Measurements from ENCODE around the gene ABCA1.
"Not testable (repeated sequence)": the region's sequence is repeated elsewhere in the genome, so short reads cannot be mapped to it uniquely, and the experiment has no call there.

The ABCA1 gene

DNA sequence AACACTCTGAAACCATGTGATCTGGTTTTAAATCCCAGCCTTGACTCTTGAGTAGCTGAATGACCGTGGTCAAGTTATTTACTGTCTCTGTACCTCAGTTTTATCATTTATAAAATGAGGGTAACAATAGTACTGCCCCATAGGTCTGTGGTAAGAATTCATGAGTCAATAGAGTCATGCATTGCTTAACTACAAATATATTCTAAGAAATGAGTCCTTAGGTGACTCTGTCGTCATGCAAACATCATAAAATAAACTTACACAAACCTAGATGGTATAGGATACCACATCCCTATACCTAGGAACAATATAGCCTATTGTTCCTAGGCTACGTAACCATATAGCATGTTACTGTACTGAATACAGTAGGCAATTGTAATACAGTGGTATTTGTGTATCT, 20.3 kb upstream of the ABCA1 start:
- in situ Hi-C loops (cut with MboI; ENCODE audit: low sequenced_read_pairs): no loop called here

DNA sequence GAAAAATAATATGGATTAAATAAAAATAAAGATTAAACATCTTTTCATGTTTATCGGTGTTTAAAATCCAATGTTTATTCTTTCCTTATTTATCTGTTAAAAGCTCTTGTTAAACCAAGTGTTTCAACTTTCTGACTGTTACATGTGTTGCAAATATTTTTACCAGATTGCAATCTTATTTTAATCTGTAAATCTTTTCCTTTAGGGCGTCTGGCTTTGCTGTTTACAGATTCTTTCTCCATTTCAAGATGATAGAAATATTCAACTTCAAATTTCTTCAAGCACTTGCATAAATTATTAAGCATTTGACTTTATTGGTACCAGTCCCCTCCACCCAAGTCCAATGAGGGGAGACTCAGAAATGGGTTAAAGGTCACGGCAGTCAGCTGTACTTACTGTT, 16.9 kb upstream of the ABCA1 start:
- in situ Hi-C loops (cut with MboI; ENCODE audit: low sequenced_read_pairs): no loop called here

DNA sequence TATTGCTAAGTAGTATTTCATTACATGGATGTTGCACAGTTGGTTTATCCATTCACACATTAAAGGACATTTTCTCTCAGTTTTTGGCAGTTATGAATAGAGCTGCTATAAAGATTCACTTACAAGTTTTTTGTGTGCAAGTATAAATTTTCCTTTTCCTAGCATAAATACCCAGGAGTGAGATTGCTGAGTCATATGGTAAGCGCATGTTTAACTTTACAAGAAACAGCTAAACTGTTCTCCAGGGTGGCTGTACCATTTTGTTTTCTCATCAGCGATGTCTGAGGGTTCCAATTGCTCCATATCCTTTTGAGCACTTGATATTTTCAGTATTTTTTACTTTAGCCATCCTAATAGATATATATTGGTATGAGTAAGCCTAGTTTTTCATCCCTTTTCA, 16.4 kb upstream of the ABCA1 start:
- in situ Hi-C loops (cut with MboI; ENCODE audit: low sequenced_read_pairs): no loop called here

DNA sequence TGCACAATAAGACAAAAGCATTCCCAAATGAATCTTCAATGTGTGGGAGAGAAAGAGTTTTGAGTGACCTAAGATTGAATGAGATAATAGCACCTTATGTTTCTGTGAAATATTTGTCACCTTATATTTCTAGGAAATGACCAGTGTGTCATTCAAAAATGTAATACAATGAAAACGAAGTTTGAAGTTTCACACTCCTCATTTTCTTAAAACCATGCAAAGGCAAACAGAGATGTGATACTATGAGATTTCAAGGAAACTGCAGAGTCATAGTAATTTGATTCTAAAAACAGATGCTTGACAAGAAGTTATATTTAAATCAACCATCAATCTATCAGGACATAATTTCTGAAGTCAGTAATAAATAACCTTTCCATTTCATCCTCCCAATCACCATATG, 13.6 kb upstream of the ABCA1 start:
- in situ Hi-C loops (cut with MboI; ENCODE audit: low sequenced_read_pairs): no loop called here

DNA sequence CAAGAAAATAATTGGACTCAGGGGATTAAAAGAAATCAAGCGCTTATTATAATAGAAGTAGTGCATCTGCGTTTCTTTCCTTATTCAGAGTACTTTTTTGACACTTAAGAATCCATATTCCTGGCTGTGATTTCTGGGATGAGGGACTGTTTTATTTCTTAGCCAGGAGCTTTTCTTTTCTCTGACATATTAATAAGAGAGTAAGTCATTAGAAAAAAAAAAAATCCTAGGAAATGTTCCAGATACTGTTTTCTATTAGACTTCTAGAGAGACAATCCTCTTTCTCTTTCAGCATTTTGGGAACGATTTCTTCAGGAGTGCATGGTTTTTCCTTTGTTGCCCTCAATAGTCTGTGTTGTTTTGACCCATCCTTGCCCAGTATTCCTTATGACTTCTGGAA, 8.3 kb upstream of the ABCA1 start:
- in situ Hi-C loops (cut with MboI; ENCODE audit: low sequenced_read_pairs): no loop called here

DNA sequence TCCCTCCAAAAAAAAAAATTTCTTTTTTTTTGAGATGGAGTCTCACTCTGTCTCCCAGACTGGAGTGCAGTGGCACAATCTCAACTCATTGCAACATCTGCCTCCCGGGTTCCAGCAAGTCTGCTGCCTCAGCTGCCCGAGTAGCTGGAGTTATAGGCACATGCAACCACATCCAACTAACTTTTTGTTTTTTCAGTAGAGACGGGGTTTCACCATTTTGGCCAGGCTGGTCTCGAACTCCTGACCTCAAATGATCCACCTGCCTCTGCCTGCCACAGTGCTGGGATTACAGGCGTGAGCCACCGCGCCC, 7.5 kb upstream of the ABCA1 start:
- in situ Hi-C loops (cut with MboI; ENCODE audit: low sequenced_read_pairs): not testable (repeated sequence)

DNA sequence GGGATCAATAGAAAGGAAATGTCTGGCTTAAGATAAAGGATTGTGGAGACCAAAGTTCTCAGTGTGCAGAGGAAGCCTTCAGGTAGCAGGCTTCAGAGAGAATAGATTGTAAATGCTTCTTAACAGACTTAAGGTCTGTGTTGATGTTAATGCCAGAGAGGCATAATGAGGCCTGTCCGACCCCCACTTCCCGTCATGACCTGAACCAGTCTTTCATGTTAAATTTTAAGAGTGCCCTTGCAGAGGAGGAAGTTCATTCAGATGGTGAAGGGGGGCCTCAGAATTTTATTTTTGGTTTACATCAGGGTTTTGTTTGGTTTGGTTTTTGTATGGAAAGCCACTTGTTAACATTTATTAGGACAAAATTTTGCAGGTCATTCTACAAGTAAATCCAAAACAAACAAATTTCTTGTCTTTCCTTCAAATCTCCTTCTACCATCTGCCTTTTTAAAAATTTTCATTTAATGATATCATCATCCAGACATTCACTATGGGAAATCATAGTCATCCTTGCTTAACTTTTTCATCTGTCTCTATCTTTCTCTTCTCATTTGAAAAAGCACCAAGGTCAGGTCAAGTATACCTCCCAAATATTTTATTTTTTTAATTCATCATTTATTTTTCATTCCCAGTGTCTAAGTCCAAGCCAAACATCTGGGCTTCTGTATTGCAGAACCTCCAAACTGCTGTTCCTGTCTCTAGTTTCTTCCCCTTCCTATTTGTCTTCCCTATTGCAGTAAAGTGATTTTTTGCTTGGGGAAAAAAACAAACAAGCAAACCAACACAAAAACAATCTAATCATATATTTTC, 6.9 kb upstream of the ABCA1 start:
- in situ Hi-C loops (cut with MboI; ENCODE audit: low sequenced_read_pairs): no loop called here

DNA sequence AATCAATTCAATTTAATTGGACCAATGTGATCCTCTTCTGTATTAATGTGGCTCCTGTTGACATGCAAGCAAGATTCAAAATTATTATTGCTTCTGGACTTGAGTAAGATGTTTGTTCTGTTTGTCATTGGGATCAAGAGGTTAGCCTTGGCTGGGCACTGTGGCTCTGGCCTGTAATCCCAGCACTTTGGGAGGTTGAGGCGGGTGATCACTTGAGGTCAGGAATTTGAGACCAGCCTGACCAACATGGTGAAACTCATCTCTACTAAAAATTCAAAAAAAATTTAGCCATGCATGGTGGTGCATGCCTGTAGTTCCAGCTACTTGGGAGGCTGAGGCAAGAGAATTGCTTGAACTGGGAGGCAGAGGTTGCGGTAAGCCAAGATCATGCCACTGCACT, 5.1 kb upstream of the ABCA1 start:
- in situ Hi-C loops (cut with MboI; ENCODE audit: low sequenced_read_pairs): not testable (repeated sequence)

DNA sequence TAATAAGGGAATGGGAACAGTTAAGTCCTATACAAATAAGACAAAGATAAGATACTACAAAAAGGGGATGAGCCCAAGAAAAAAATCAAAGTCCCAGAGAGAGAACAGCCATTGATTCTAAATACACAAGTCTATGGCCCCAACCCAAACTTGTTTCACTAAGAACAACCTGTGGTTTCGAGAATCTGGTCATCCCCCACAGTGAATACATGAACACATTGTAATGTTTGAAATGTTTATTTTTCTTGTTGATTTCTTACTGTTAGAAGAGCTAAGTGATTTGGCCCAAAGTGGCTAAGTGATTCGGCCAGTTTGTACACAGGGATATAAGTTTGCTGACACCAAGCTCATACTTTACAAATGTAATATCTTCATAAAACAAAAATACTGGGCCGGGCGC, 3.3 kb upstream of the ABCA1 start:
- in situ Hi-C loops (cut with MboI; ENCODE audit: low sequenced_read_pairs): no loop called here

DNA sequence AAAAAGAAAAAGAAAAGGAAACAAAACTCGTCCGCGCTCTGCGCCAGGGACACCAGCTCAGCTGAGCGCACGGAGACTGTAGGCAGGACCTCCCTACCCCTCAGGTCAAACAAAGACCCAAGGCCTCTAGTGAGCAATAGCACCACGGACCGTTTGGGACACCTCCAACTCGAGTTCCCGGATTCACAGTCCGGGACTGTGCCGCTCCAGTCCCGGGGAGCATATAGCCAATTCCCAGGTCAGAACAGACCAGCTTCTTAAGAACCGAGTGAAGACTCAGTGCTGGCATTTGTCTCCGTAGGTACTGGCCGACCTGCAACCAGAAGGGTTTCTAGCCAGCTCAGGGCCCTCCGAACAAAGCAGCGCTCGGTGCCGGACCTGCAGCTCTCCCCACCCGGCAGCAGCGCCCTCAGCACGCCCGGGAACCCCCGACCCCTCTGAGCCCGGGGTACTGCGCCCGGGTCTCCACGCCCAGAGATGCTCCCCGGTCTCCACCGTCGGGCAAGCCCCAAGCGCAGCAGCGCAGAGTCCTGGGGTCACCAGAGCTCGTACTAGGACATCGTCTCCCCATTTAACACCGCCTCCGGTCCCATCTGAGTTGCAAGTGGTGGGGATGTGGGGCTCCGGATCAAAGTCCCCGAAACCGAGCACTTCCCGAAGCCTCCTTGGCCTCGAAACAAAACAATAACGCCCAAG, 591 bp downstream of the ABCA1 start:
- in situ Hi-C loops (cut with MboI; ENCODE audit: low sequenced_read_pairs): loop anchor here (10.0 kb wide), 1 partner anchor 227 kb away; no protein-coding TSS in a partner anchor

DNA sequence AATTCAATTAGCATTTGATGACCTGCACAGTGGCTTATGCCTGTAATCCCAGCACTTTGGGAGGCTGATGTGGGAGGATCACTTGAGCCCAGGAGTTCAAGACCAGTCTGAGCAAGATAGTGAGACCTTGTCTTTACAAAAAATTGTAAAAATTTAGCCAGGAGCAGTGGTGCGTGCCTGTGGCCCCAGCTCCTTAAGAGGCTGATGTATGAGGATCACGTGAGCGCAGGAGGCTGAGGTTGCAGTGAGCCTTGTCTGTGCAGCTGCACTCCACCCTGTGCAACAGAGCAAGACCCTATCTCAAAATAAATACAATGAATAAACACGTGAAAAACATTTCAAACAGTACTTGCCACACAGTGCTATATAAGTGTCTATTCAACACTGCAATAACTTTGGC, 4.2 kb downstream of the ABCA1 start:
- in situ Hi-C loops (cut with MboI; ENCODE audit: low sequenced_read_pairs): loop anchor here (10.0 kb wide), 1 partner anchor 231 kb away; no protein-coding TSS in a partner anchor

DNA sequence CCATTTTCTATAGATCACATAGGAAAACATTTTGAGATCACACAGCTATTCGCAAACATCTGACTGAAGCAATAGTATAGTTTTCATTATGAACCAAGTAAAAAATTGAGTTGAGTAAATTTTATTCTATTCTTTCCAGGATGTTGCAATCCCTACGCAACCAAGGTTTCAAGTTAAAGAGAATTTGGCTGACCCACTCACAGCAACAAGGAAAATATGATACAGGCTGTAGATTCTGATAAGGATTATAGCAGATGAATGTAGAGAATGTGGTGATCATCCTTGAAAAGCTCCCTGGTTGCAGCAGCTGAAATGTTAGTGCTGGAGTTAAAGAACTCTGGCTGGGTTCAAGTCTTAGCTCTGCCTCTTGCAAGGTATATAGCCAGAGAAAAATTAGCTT, 4.7 kb downstream of the ABCA1 start:
- in situ Hi-C loops (cut with MboI; ENCODE audit: low sequenced_read_pairs): loop anchor here (10.0 kb wide), 1 partner anchor 232 kb away; no protein-coding TSS in a partner anchor

DNA sequence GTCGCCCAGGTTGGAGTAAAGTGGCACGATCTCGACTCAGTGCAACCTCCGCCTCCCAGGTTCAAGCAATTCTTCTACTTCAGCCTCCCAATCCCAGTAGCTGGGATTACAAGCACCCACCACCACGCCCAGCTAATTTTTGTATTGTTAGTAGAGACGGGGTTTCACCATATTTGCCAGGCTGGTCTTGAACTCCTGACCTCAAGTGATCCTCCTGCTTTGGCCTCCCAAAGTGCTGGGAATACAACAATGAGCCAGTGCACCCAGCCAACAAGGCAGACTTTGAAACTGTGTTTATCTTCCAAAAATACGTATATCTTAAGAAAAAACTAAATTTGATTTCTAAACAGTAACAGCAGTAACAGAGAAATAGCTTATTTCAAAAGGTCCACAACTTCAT, 5.2 kb downstream of the ABCA1 start:
- in situ Hi-C loops (cut with MboI; ENCODE audit: low sequenced_read_pairs): loop anchor here (10.0 kb wide), 1 partner anchor 232 kb away; no protein-coding TSS in a partner anchor

DNA sequence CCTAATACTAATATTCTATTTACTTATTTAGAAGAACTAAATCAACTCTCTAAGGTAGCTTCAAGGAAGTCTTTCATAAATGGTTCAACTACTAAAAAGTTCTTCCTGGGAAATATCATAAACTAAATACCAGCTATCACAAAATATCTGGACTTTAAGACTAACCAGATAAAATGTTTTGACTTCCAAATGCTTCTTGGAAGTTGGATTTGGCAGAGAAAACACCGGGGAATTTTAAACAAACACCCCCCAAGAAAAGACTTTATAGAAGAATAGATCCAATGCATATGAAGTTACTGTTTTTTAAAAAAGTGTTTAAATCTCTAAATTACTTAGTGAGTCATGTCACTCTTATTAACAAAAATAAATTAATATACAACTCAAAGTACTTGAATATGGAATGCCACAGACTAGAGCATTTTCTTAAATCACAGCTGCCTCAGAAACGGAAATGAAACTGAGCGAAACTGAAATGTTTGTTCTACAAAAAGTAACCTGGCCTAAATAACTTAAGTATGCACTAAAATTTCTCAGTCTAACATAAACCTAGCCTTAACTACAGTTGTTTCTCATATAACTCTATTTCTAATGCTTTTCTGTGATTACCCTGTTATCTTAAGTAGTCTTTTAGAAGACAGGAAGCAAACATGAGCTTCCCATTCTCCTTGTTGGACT, 6.8 kb downstream of the ABCA1 start:
- in situ Hi-C loops (cut with MboI; ENCODE audit: low sequenced_read_pairs): loop anchor here (10.0 kb wide), 1 partner anchor 234 kb away; no protein-coding TSS in a partner anchor

DNA sequence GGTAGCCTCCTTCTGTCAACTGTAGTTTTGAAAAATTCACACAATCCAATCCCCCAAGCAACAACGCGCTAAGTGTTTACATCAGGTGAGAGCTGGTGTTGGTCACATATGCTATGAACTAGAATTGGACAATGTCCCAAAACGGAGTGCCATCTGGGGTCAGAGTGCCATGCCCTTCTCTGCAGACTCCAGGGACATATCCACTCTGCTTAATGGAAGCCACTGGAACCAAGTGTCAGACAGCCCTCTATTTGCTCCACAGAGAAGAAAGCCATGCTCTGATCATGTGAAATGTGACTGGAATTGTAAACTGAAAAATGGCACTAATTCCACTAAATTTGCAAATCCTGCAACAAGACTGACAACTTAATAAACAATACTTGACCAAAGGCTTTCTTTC, 12.2 kb downstream of the ABCA1 start:
- in situ Hi-C loops (cut with MboI; ENCODE audit: low sequenced_read_pairs): no loop called here

DNA sequence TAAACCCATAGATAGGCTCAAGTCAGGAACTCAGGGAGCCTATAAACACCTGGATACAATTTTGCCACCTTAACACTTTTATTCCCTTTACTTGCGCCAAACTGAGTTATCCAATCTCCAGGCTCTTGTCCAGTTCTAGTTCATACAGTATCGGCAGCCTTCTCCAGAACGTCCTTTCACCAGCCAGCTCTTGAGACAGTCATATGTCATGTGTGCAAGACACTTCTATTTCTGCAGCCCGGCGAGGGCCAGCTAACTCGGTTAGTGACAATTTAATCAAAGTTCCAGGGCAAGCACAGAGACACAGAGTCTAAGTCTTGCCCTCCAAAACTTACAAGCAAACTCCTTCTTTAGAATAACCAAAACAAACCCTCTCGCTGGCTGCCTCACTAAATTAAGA, 12.9 kb downstream of the ABCA1 start:
- in situ Hi-C loops (cut with MboI; ENCODE audit: low sequenced_read_pairs): no loop called here

DNA sequence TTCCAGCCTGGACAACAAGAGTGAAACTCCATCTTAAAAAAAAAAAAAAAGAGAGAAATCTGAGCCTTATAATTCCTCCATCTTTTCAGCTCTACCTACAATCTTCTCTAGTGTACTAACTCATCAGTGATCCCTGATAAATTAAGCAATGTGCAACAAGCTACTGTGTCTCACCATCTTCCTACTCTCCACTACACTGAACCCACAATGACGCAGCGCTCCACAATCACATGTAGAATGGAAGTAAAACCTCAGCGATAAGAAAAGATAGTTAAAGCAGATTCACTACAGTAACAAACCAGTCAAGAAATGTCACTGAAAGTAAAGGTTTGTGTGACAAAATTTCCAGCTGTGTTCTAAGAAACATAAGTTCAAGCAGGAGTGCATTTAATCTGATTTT, 13.5 kb downstream of the ABCA1 start:
- in situ Hi-C loops (cut with MboI; ENCODE audit: low sequenced_read_pairs): no loop called here

DNA sequence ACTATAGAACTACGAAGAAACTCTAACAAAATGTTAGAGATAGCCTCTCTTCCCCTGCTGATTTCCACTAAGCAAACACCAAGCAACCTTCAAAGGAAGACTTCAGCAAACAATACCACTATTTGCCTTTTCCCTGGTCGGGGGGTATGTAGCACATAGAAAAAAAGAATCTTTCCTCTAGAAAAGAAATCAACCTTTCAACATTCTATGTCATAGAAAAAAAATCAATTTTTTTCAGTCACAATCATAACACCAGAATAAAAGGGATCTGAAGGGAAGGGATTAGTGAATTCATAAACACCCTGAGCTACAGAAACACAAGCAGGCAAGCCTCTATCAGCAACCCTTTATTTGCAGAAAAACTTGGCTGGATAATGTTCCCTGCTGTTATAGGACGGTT, 15.3 kb downstream of the ABCA1 start:
- in situ Hi-C loops (cut with MboI; ENCODE audit: low sequenced_read_pairs): no loop called here

DNA sequence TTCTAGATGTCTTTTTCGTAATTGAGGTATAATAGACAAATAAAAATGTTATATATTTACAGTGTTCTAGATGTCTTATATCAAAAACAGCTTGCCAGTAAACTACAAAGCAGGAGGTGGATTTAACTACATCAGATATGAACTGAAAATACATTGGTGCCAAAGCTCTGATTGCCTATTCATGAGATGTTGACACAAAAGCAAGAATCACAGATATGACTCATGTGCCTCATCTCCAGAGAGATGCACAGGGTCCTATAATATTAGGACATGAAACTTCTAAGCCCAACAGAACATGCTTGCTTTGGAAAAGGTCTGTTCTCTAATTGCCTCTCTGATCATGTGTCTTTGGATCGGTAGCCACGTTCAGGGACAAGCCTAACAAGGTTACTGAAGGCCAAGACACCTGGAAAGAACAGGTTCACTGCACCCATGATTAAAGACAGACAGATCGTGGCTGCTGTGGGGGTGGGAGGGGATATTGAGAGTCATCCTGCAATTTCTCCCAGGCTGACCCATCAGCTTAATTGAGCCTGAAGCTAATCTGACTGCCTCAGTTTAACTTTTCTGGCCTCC, 16.8 kb downstream of the ABCA1 start:
- in situ Hi-C loops (cut with MboI; ENCODE audit: low sequenced_read_pairs): no loop called here

DNA sequence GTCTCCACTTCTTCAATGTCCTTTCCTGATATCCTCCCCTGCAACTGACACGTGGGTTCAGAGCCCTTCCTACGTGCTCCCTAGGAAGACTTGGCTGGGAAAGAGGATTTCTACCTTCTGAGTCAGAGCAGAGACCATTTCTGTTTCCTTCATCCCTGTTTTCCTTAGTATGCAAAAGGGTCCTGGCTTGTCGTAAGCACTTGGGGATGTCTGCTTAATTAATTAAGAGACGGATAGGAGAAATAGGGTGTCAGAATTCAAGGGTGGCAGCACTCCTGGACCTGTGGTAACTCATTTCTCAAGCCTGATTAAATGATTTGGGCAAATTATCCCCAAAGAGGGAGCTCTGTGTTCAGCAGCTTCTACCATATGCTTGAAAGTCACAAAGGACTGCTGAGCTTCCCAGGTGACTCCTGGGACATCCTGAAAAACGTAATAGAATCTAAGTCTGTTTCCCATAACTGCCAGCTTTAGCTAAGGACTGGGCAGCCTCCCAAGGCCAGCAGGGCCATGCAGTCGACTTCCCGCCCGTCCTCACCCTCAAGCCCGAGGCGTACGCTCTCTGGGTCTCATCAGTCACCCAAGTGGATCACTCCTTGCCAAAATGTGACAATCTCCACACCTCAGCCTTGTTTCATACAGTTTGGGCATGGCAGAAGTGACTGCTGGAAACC, 20.5 kb downstream of the ABCA1 start:
- in situ Hi-C loops (cut with MboI; ENCODE audit: low sequenced_read_pairs): no loop called here

Measured in HL-60/S4 treated with retinoic acid at 250 ng/mL for 4 days and 3 days (cell line).